Brain microvascular endothelial cell (primary cell): Measurements from ENCODE around the gene VWC2L.

Source experiments
- DNase-seq: peaks from one replicate; pipeline ENCODE4 v3.0.0-alpha.2; 2020
- H3K27ac ChIP-seq: fragments of 250-450 bp; sonication (Bioruptor Pico); 2 replicates; pipeline ENCODE4 v1.5.1; 2020; ENCODE audit warnings: mild to moderate bottlenecking, moderate library complexity
- H3K27me3 ChIP-seq: fragments of 250-450 bp; sonication (Bioruptor Pico); replicated peaks from 2 replicates; pipeline ENCODE4 v1.5.1; 2020; ENCODE audit warnings: mild to moderate bottlenecking
- H3K36me3 ChIP-seq: fragments of 250-450 bp; sonication (Bioruptor Pico); replicated peaks from 2 replicates; pipeline ENCODE4 v1.5.1; 2020; ENCODE audit warnings: mild to moderate bottlenecking
- H3K4me3 ChIP-seq: 2 replicates; pipeline ENCODE4 v1.5.1; 2011; ENCODE audit warnings: low read depth, mild to moderate bottlenecking, control low read depth, low read length, moderate library complexity
- CTCF ChIP-seq: IDR thresholded peaks from 2 replicates; pipeline ENCODE4 v1.5.1; 2011; ENCODE audit warnings: low read depth, mild to moderate bottlenecking, moderate library complexity, low read length, control low read depth, inconsistent platforms; ENCODE audit errors: missing control alignments
- in situ Hi-C: cut with HindIII; loops from 2 replicates; pipeline ENCODE4 v1.10.0; 2017; ENCODE audit warnings: low sequenced_read_pairs, low pct_ligation_motif_present

The VWC2L gene

GRCh38 chr2:214542295-214542694 lies 131.4 kb downstream of the VWC2L start:
- Histone ChIP-seq H3K36me3 (no peaks in the 10 kb centered on the region), H3K4me3 (no peak overlapping the region), H3K27me3 (no peaks in the 10 kb centered on the region), H3K27ac (no peak overlapping the region)
- in situ Hi-C loops: no loop called here
- TF ChIP-seq CTCF: no peak
- DNase-seq: no peak

- peak; percentile 37 for DNase-seq
- Histone ChIP-seq H3K27ac (peak overlapping the region; percentile 77), H3K36me3 (no peaks in the 10 kb centered on the region), H3K4me3 (no peak overlapping the region), H3K27me3 (no peaks in the 10 kb centered on the region)
- TF ChIP-seq CTCF: no peak
- in situ Hi-C loops: no loop called here
Measured at GRCh38 chr2:214542866-214543265, 132.0 kb downstream of the VWC2L start.

- Histone ChIP-seq H3K4me3 (no peak overlapping the region), H3K27ac (peak overlapping the region; percentile 77), H3K27me3 (no peaks in the 10 kb centered on the region), H3K36me3 (no peaks in the 10 kb centered on the region)
- no peak for TF ChIP-seq CTCF
- in situ Hi-C loops: no loop called here
- peak; percentile 5 for DNase-seq
Measured at GRCh38 chr2:214543386-214543955, 132.6 kb downstream of the VWC2L start.

- no peak for TF ChIP-seq CTCF
Measured at GRCh38 chr2:214545898-214546542, 135.2 kb downstream of the VWC2L start.

GRCh38 chr2:214547931-214548330 lies 137.1 kb downstream of the VWC2L start:
- H3K36me3 ChIP-seq: no peaks in the 10 kb centered on the region
- in situ Hi-C loops: no loop called here
- H3K4me3 ChIP-seq: no peak overlapping the region
- no peaks in the 10 kb centered on the region for H3K27me3 ChIP-seq
- H3K27ac ChIP-seq: no peak overlapping the region
- TF ChIP-seq CTCF: no peak
- no peak for DNase-seq

More at GRCh38 chr2:214545898-214546542, 135.2 kb downstream of the VWC2L start:
- H3K36me3 ChIP-seq: no peaks in the 10 kb centered on the region
- in situ Hi-C loops: no loop called here
- no peak overlapping the region for H3K27ac ChIP-seq
- H3K27me3 ChIP-seq: no peaks in the 10 kb centered on the region
- H3K4me3 ChIP-seq: no peak overlapping the region
- DNase-seq: no peak

GRCh38 chr2:214549946-214550345 lies 139.1 kb downstream of the VWC2L start:
- Histone ChIP-seq H3K36me3 (no peaks in the 10 kb centered on the region), H3K27me3 (no peaks in the 10 kb centered on the region), H3K27ac (no peak overlapping the region), H3K4me3 (no peak overlapping the region)
- DNase-seq: no peak
- in situ Hi-C loops: no loop called here
- no peak for TF ChIP-seq CTCF
